ENCODE measurements around the gene NDC1.

NDC1 gene

GRCh38 chr1:53771648-53772047 lies 66.4 kb downstream of the NDC1 start (continued):
- TF ChIP-seq, protein P1, sequence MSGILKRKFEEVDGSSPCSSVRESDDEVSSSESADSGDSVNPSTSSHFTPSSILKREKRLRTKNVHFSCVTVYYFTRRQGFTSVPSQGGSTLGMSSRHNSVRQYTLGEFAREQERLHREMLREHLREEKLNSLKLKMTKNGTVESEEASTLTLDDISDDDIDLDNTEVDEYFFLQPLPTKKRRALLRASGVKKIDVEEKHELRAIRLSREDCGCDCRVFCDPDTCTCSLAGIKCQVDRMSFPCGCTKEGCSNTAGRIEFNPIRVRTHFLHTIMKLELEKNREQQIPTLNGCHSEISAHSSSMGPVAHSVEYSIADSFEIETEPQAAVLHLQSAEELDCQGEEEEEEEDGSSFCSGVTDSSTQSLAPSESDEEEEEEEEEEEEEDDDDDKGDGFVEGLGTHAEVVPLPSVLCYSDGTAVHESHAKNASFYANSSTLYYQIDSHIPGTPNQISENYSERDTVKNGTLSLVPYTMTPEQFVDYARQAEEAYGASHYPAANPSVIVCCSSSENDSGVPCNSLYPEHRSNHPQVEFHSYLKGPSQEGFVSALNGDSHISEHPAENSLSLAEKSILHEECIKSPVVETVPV (CRISPR knock-in tag; IDR thresholded peaks at IDR 0.05): no peak
- TF ChIP-seq ISL1 (CRISPR knock-in tag; IDR thresholded peaks at IDR 0.05) (no peak), ZNF8 (CRISPR knock-in tag; IDR thresholded peaks at IDR 0.05) (no peak), SNAI2 (CRISPR knock-in tag; IDR thresholded peaks at IDR 0.05) (no peak), ZNF70 (CRISPR knock-in tag; IDR thresholded peaks at IDR 0.05) (no peak), ZFP30 (CRISPR knock-in tag; IDR thresholded peaks at IDR 0.05) (no peak)
- TF ChIP-seq, protein P2, sequence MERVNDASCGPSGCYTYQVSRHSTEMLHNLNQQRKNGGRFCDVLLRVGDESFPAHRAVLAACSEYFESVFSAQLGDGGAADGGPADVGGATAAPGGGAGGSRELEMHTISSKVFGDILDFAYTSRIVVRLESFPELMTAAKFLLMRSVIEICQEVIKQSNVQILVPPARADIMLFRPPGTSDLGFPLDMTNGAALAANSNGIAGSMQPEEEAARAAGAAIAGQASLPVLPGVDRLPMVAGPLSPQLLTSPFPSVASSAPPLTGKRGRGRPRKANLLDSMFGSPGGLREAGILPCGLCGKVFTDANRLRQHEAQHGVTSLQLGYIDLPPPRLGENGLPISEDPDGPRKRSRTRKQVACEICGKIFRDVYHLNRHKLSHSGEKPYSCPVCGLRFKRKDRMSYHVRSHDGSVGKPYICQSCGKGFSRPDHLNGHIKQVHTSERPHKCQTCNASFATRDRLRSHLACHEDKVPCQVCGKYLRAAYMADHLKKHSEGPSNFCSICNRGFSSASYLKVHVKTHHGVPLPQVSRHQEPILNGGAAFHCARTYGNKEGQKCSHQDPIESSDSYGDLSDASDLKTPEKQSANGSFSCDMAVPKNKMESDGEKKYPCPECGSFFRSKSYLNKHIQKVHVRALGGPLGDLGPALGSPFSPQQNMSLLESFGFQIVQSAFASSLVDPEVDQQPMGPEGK (CRISPR knock-in tag; IDR thresholded peaks at IDR 0.05; ENCODE audit: borderline replicate concordance): no peak

DNA sequence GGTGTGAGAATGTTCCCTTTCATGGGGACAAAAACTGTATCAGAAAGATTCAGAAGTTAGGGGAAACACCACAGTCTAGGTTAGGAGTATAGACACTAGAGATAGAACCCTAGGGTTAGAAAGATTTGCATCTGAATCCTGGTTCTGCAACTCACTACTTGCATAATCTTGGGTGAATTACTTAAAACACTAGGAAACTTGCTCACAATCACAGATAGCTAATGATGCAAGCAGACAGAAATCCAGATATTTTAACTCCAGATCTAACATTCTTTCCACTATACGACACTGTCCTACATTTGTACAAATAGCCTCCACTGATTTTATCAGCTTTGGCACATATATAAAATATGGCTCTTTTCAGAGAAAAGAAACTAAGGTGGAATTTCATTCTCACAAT lies 68.3 kb downstream of the NDC1 start:
- no peak for ATAC-seq
- no peak for TF ChIP-seq ESRRG (CRISPR knock-in tag; IDR thresholded peaks at IDR 0.05)

DNA sequence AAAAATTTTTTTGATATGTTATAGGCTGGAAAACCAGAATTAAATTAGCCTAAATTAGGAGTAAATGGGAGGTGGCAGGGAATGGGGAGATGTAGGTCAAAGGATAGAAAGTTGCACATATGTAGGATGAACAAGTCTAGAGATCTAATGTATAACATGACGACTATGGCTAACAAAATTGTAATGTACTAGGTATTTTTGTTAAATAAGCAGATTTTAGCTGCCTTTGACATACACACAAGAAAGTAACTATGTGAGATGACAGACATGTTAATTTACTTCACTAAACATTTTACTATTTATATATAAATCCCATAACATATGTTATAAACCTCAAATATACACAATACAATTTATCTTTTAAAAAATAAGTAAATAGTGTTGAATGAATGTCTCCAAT lies 68.9 kb downstream of the NDC1 start:
- TF ChIP-seq SNAI2 (CRISPR knock-in tag; IDR thresholded peaks at IDR 0.05) (no peak), GLIS3 (CRISPR knock-in tag; IDR thresholded peaks at IDR 0.05) (no peak)
- no peak for ATAC-seq

DNA sequence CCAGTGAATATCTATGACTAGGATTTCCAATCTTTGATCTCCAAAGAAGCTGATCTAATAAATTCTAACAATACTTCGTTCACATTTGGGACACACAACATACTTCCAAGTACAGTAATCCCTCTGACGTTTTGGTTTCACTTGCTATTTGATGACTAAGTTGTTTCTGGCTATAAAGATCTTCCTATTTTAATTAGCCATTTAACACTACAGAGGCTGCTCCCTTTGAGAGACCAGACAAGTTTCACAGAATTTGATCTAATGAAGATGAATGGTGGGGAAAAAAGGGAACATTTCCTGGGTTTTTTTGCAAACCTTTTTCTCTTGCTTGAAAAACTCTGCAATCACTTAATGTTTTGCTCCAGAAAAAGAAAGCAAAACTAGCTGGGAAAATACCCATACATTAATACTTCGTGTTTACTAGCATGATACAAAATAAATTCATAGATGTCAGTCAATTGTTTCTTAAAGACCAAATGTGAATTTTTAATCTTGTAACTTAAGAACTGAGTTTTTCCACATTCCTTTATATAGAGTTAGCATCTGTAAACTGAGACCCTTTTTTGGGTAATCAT lies 71.2 kb downstream of the NDC1 start:
- ATAC-seq: peak; percentile 47
- TF ChIP-seq POU6F1 (CRISPR knock-in tag; IDR thresholded peaks at IDR 0.05; ENCODE audit: borderline replicate concordance, low read depth): no peak
- TF ChIP-seq ZNF70 (CRISPR knock-in tag; IDR thresholded peaks at IDR 0.05): no peak
- no peak for TF ChIP-seq SNAI2 (CRISPR knock-in tag; IDR thresholded peaks at IDR 0.05)
- TF ChIP-seq, protein P3, sequence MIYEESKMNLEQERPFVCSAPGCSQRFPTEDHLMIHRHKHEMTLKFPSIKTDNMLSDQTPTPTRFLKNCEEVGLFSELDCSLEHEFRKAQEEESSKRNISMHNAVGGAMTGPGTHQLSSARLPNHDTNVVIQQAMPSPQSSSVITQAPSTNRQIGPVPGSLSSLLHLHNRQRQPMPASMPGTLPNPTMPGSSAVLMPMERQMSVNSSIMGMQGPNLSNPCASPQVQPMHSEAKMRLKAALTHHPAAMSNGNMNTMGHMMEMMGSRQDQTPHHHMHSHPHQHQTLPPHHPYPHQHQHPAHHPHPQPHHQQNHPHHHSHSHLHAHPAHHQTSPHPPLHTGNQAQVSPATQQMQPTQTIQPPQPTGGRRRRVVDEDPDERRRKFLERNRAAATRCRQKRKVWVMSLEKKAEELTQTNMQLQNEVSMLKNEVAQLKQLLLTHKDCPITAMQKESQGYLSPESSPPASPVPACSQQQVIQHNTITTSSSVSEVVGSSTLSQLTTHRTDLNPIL (CRISPR knock-in tag; IDR thresholded peaks at IDR 0.05; ENCODE audit: low read depth): no peak
- no peak for TF ChIP-seq ZC3H10 (CRISPR knock-in tag; IDR thresholded peaks at IDR 0.05)
- TF ChIP-seq, protein P1 (CRISPR knock-in tag; IDR thresholded peaks at IDR 0.05): no peak
- TF ChIP-seq RARB (CRISPR knock-in tag; IDR thresholded peaks at IDR 0.05): no peak
- TF ChIP-seq ZNF8 (CRISPR knock-in tag; IDR thresholded peaks at IDR 0.05): no peak
- TF ChIP-seq ESRRG (CRISPR knock-in tag; IDR thresholded peaks at IDR 0.05): no peak
- no peak for TF ChIP-seq TCF4 (CRISPR knock-in tag; IDR thresholded peaks at IDR 0.05; ENCODE audit: borderline replicate concordance)
- no peak for TF ChIP-seq OSR1 (CRISPR knock-in tag; IDR thresholded peaks at IDR 0.05)
- TF ChIP-seq PPARA (CRISPR knock-in tag; IDR thresholded peaks at IDR 0.05; ENCODE audit: borderline replicate concordance): no peak
- no peak for TF ChIP-seq TOX (CRISPR knock-in tag; IDR thresholded peaks at IDR 0.05; ENCODE audit: borderline replicate concordance)
- no peak for TF ChIP-seq ZFP3 (CRISPR knock-in tag; IDR thresholded peaks at IDR 0.05)
- TF ChIP-seq, protein P2 (CRISPR knock-in tag; IDR thresholded peaks at IDR 0.05; ENCODE audit: borderline replicate concordance): no peak
- TF ChIP-seq, protein P4, sequence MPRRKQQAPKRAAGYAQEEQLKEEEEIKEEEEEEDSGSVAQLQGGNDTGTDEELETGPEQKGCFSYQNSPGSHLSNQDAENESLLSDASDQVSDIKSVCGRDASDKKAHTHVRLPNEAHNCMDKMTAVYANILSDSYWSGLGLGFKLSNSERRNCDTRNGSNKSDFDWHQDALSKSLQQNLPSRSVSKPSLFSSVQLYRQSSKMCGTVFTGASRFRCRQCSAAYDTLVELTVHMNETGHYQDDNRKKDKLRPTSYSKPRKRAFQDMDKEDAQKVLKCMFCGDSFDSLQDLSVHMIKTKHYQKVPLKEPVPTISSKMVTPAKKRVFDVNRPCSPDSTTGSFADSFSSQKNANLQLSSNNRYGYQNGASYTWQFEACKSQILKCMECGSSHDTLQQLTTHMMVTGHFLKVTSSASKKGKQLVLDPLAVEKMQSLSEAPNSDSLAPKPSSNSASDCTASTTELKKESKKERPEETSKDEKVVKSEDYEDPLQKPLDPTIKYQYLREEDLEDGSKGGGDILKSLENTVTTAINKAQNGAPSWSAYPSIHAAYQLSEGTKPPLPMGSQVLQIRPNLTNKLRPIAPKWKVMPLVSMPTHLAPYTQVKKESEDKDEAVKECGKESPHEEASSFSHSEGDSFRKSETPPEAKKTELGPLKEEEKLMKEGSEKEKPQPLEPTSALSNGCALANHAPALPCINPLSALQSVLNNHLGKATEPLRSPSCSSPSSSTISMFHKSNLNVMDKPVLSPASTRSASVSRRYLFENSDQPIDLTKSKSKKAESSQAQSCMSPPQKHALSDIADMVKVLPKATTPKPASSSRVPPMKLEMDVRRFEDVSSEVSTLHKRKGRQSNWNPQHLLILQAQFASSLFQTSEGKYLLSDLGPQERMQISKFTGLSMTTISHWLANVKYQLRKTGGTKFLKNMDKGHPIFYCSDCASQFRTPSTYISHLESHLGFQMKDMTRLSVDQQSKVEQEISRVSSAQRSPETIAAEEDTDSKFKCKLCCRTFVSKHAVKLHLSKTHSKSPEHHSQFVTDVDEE (CRISPR knock-in tag; IDR thresholded peaks at IDR 0.05): no peak
- no peak for TF ChIP-seq ARNTL (CRISPR knock-in tag; IDR thresholded peaks at IDR 0.05; ENCODE audit: borderline replicate concordance, low read depth)
- no peak for TF ChIP-seq GLIS3 (CRISPR knock-in tag; IDR thresholded peaks at IDR 0.05)
- TF ChIP-seq BACH2 (CRISPR knock-in tag; IDR thresholded peaks at IDR 0.05; ENCODE audit: borderline replicate concordance): no peak

Measured in SK-N-SH treated with all-trans-retinoic acid at 6 μM for 48 hours (cell line).